ENCODE measurements around the gene YIPF2.

Gene YIPF2

GRCh38 chr19:10887616-10888367 lies 40.6 kb downstream of the YIPF2 start:
- H2AFZ ChIP-seq (ENCODE audit: low read length) = no peak overlapping the region
- no peaks in the 10 kb centered on the region for H4K20me1 ChIP-seq (ENCODE audit: insufficient read depth, low read length)
- TF ChIP-seq EZH2 (IDR thresholded peaks at IDR 0.05; ENCODE audit: borderline replicate concordance, low read length) (no peak), CTCF (IDR thresholded peaks at IDR 0.05; ENCODE audit: low read length) (no peak)
- no peaks in the 10 kb centered on the region for H3K27me3 ChIP-seq (ENCODE audit: insufficient read depth, low read length)
- peak overlapping the region; percentile 0 for H3K4me3 ChIP-seq (ENCODE audit: low read depth, low read length, poor library complexity, severe bottlenecking)
- H3K27ac ChIP-seq (ENCODE audit: low read depth, low read length, poor library complexity, severe bottlenecking) = peak overlapping the region; percentile 87
- no peaks in the 10 kb centered on the region for H3K9me2 ChIP-seq (ENCODE audit: low read depth, low read length)
- H3K4me2 ChIP-seq (ENCODE audit: low read length) = peak overlapping the region; percentile 38
- H3K9ac ChIP-seq (ENCODE audit: low read length) = peak overlapping the region; percentile 58
- H3K36me3 ChIP-seq (ENCODE audit: insufficient read depth, low read length) = no peaks in the 10 kb centered on the region
- H3F3A ChIP-seq (ENCODE audit: insufficient read depth, low read length) = no peaks in the 10 kb centered on the region
- peaks cover 28% of the 10 kb centered on the region for H3K4me1 ChIP-seq (ENCODE audit: insufficient read depth, low read length, severe bottlenecking)
- H3K79me2 ChIP-seq (ENCODE audit: insufficient read depth, low read length) = peaks cover 22% of the 10 kb centered on the region
- no peaks in the 10 kb centered on the region for H3K9me3 ChIP-seq (ENCODE audit: low read length)

- no peak overlapping the region for H2AFZ ChIP-seq (ENCODE audit: low read length)
- TF ChIP-seq EZH2 (IDR thresholded peaks at IDR 0.05; ENCODE audit: borderline replicate concordance, low read length) (no peak), CTCF (IDR thresholded peaks at IDR 0.05; ENCODE audit: low read length) (no peak)
- H3K27ac ChIP-seq (ENCODE audit: low read depth, low read length, poor library complexity, severe bottlenecking) = no peak overlapping the region
- H3K4me3 ChIP-seq (ENCODE audit: low read depth, low read length, poor library complexity, severe bottlenecking) = no peak overlapping the region
- H3K79me2 ChIP-seq (ENCODE audit: insufficient read depth, low read length) = peaks cover 33% of the 10 kb centered on the region
- H3F3A ChIP-seq (ENCODE audit: insufficient read depth, low read length) = no peaks in the 10 kb centered on the region
- H3K9me2 ChIP-seq (ENCODE audit: low read depth, low read length) = no peaks in the 10 kb centered on the region
- H4K20me1 ChIP-seq (ENCODE audit: insufficient read depth, low read length) = no peaks in the 10 kb centered on the region
- H3K9me3 ChIP-seq (ENCODE audit: low read length) = no peaks in the 10 kb centered on the region
- H3K27me3 ChIP-seq (ENCODE audit: insufficient read depth, low read length) = no peaks in the 10 kb centered on the region
- no peak overlapping the region for H3K4me2 ChIP-seq (ENCODE audit: low read length)
- H3K4me1 ChIP-seq (ENCODE audit: insufficient read depth, low read length, severe bottlenecking) = peaks cover 28% of the 10 kb centered on the region
- no peak overlapping the region for H3K9ac ChIP-seq (ENCODE audit: low read length)
- peaks cover 2% of the 10 kb centered on the region; the same call in 1 of the 2 replicates for H3K36me3 ChIP-seq (ENCODE audit: insufficient read depth, low read length)
These were observed 43.0 kb downstream of the YIPF2 start for GRCh38 chr19:10885201-10886169.

- H3K79me2 ChIP-seq (ENCODE audit: insufficient read depth, low read length) = peaks cover 45% of the 10 kb centered on the region
- peaks cover 2% of the 10 kb centered on the region; the same call in 1 of the 2 replicates for H3K36me3 ChIP-seq (ENCODE audit: insufficient read depth, low read length)
- H3K27me3 ChIP-seq (ENCODE audit: insufficient read depth, low read length) = no peaks in the 10 kb centered on the region
- H3K27ac ChIP-seq (ENCODE audit: low read depth, low read length, poor library complexity, severe bottlenecking) = no peak overlapping the region
- no peak for TF ChIP-seq CTCF (IDR thresholded peaks at IDR 0.05; ENCODE audit: low read length)
- TF ChIP-seq EZH2 (IDR thresholded peaks at IDR 0.05; ENCODE audit: borderline replicate concordance, low read length) = no peak
- no peaks in the 10 kb centered on the region for H3F3A ChIP-seq (ENCODE audit: insufficient read depth, low read length)
- H3K9me2 ChIP-seq (ENCODE audit: low read depth, low read length) = no peaks in the 10 kb centered on the region
- no peak overlapping the region for H3K4me3 ChIP-seq (ENCODE audit: low read depth, low read length, poor library complexity, severe bottlenecking)
- no peaks in the 10 kb centered on the region for H3K9me3 ChIP-seq (ENCODE audit: low read length)
- no peaks in the 10 kb centered on the region for H4K20me1 ChIP-seq (ENCODE audit: insufficient read depth, low read length)
- H3K9ac ChIP-seq (ENCODE audit: low read length) = no peak overlapping the region
- peaks cover 40% of the 10 kb centered on the region for H3K4me1 ChIP-seq (ENCODE audit: insufficient read depth, low read length, severe bottlenecking)
- H2AFZ ChIP-seq (ENCODE audit: low read length) = no peak overlapping the region
- no peak overlapping the region for H3K4me2 ChIP-seq (ENCODE audit: low read length)
These were observed 44.2 kb downstream of the YIPF2 start for GRCh38 chr19:10884274-10884673.
